GM19395 (cell line): ENCODE results near the gene NKAIN4.

ENCODE experiments used
- ATAC-seq: cut with Tn5 transposase; IDR thresholded peaks from one replicate; pipeline ENCODE4 v1.9.1; 2021; ENCODE audit warnings: mild to moderate bottlenecking, moderate library complexity; ENCODE audit not compliant: unreplicated experiment

Gene NKAIN4

GRCh38 chr20:63220696-63221399, 33.4 kb downstream of the NKAIN4 start:
- no peak for ATAC-seq

- ATAC-seq: no peak
Measured at GRCh38 chr20:63219866-63220521, 34.3 kb downstream of the NKAIN4 start.

GRCh38 chr20:63219447-63219821, 34.8 kb downstream of the NKAIN4 start:
- ATAC-seq: no peak

GRCh38 chr20:63218701-63219446, 35.4 kb downstream of the NKAIN4 start:
- ATAC-seq: no peak

- ATAC-seq: no peak
Measured at GRCh38 chr20:63217706-63218105, 36.6 kb downstream of the NKAIN4 start.

GRCh38 chr20:63216849-63217471, 37.3 kb downstream of the NKAIN4 start:
- ATAC-seq: no peak

GRCh38 chr20:63216041-63216848, 38.0 kb downstream of the NKAIN4 start, which contains the start of gene YTHDF1:
TSS of gene YTHDF1 (minus strand) at chr20:63216131. CDS start at chr20:63215892, 239 bp downstream.
- peak; percentile 86 for ATAC-seq

- peak; percentile 14 for ATAC-seq
Measured at GRCh38 chr20:63215101-63216040, 38.9 kb downstream of the NKAIN4 start.

GRCh38 chr20:63214514-63214913, 39.7 kb downstream of the NKAIN4 start:
- ATAC-seq: no peak

GRCh38 chr20:63212792-63213191, 41.5 kb downstream of the NKAIN4 start:
- no peak for ATAC-seq

- no peak for ATAC-seq
Measured at GRCh38 chr20:63212393-63212730, 41.9 kb downstream of the NKAIN4 start.

- no peak for ATAC-seq
Measured at GRCh38 chr20:63210011-63210605, 44.2 kb downstream of the NKAIN4 start.

GRCh38 chr20:63208346-63208909, 45.8 kb downstream of the NKAIN4 start:
- ATAC-seq: no peak

- no peak for ATAC-seq
Measured at GRCh38 chr20:63206878-63207277, 47.4 kb downstream of the NKAIN4 start.

GRCh38 chr20:63205896-63206295, 48.4 kb downstream of the NKAIN4 start:
- no peak for ATAC-seq

- ATAC-seq: no peak
Measured at GRCh38 chr20:63204362-63204761, 49.9 kb downstream of the NKAIN4 start.

GRCh38 chr20:63202811-63203526, 51.3 kb downstream of the NKAIN4 start:
- no peak for ATAC-seq

- no peak for ATAC-seq
Measured at GRCh38 chr20:63202021-63202420, 52.2 kb downstream of the NKAIN4 start.
